Keratinocyte (primary cell): ENCODE data around the gene HSD17B13. TPM values are rescaled to one million over a fixed set of nuclear protein-coding genes. Genes with fewer than 3 reads are reported as not detected.
"Not testable (repeated sequence)": the region's sequence is repeated elsewhere in the genome, so short reads cannot be mapped to it uniquely, and the experiment has no call there.

Experiments used
- DNase-seq: peaks from one replicate; pipeline ENCODE4 v3.0.0-alpha.2; 2011; ENCODE audit warnings: low read depth, missing footprints, low spot score
- FAIRE-seq: peaks from 2 replicates; lab custom pipeline; 2011; peaks lifted over from hg19 to GRCh38; lab: Jason Lieb, UNC
- H2AFZ ChIP-seq: 2 replicates; pipeline ENCODE4 v1.6.0; 2012; ENCODE audit warnings: low read length, control low read depth, inconsistent platforms; ENCODE audit not compliant: control insufficient read depth
- H3K27ac ChIP-seq: 2 replicates; pipeline ENCODE4 v1.5.1; 2011; ENCODE audit warnings: low read length; ENCODE audit not compliant: control insufficient read depth, insufficient read depth
- H3K27me3 ChIP-seq: 3 replicates; pipeline ENCODE4 v1.6.0; 2011; ENCODE audit warnings: low read length; ENCODE audit not compliant: control insufficient read depth, insufficient read depth; ENCODE audit errors: extremely low read depth
- H3K36me3 ChIP-seq, 2 experiments: 2 replicates in 1 of 2; 3 replicates in 1 of 2; pipeline ENCODE4 v1.5.1; 2011; ENCODE audit warnings: low read length in 2 of 2, mild to moderate bottlenecking in 1 of 2; ENCODE audit not compliant: control insufficient read depth in 2 of 2, insufficient read depth in 2 of 2; ENCODE audit errors: extremely low read depth in 1 of 2
- H3K4me1 ChIP-seq: 3 replicates; pipeline ENCODE4 v1.5.1; 2011; ENCODE audit warnings: low read length; ENCODE audit not compliant: control insufficient read depth, insufficient read depth; ENCODE audit errors: extremely low read depth
- H3K4me2 ChIP-seq: 3 replicates; pipeline ENCODE4 v1.6.0; 2011; ENCODE audit warnings: low read depth, low read length; ENCODE audit not compliant: control insufficient read depth, insufficient read depth; ENCODE audit errors: extremely low read depth
- H3K4me3 ChIP-seq, 3 experiments: fragments of 200-600 bp in 1 of 3; sonication (generic) in 1 of 3; 2 replicates in 2 of 3; 3 replicates in 1 of 3; pipeline ENCODE4 v1.5.1; 2011 to 2016; ENCODE audit warnings: low read length in 3 of 3, mild to moderate bottlenecking in 3 of 3, control low read depth in 2 of 3, inconsistent platforms in 1 of 3, low read depth in 1 of 3, mixed read lengths in 1 of 3, mixed run types in 1 of 3, moderate library complexity in 1 of 3; ENCODE audit not compliant: control insufficient read depth in 2 of 3, insufficient read depth in 2 of 3; ENCODE audit errors: extremely low read depth in 1 of 3
- H3K79me2 ChIP-seq: 2 replicates; pipeline ENCODE4 v1.6.0; 2012; ENCODE audit warnings: low read length; ENCODE audit not compliant: control insufficient read depth, insufficient read depth
- H3K9ac ChIP-seq: 3 replicates; pipeline ENCODE4 v1.6.0; 2011; ENCODE audit warnings: low read length; ENCODE audit not compliant: control insufficient read depth, insufficient read depth; ENCODE audit errors: extremely low read depth
- H3K9me1 ChIP-seq: 3 replicates; pipeline ENCODE4 v1.6.0; 2011; ENCODE audit warnings: low read length; ENCODE audit not compliant: control insufficient read depth, insufficient read depth; ENCODE audit errors: extremely low read depth
- H3K9me3 ChIP-seq: 2 replicates; pipeline ENCODE4 v1.5.1; 2012; ENCODE audit warnings: low read depth, low read length; ENCODE audit not compliant: control insufficient read depth
- H4K20me1 ChIP-seq: 3 replicates; pipeline ENCODE4 v1.6.0; 2011; ENCODE audit warnings: low read length; ENCODE audit not compliant: control insufficient read depth, insufficient read depth; ENCODE audit errors: extremely low read depth
- CTCF ChIP-seq, 3 experiments: IDR thresholded peaks in 1 of 3; conservative IDR thresholded peaks in 1 of 3; optimal IDR thresholded peaks in 1 of 3; 2 replicates in 2 of 3; 3 replicates in 1 of 3; pipeline versions ENCODE3 to v1.5.1; 2011; ENCODE audit warnings: low read length in 3 of 3, mild to moderate bottlenecking in 3 of 3, moderate library complexity in 2 of 3, control low read depth in 1 of 3, inconsistent platforms in 1 of 3; ENCODE audit not compliant: insufficient read depth in 2 of 3; ENCODE audit errors: extremely low read depth in 1 of 3
- EZH2 ChIP-seq: IDR thresholded peaks from one replicate; pipeline ENCODE4 v1.6.1; 2012; ENCODE audit warnings: inconsistent platforms, mild to moderate bottlenecking, low read length, moderate library complexity
- dilution Hi-C: fragments of 300-500 bp; cut with MboI; formaldehyde crosslinking; loops from one replicate; pipeline ENCODE4 v1.7.0; 2020; ENCODE audit warnings: low sequenced_read_pairs; ENCODE audit not compliant: extremely low pct_ligation_motif_present
- polyA plus RNA-seq, 5 experiments: library from polyadenylated mRNA; depleted of rRNA in 3 of 5; stranded (reverse) in 3 of 5; stranded (forward) in 1 of 5; unstranded in 1 of 5; fragments of >200 nt; gene quantifications; 1 replicate in 1 of 5; 2 replicates in 3 of 5; 3 replicates in 1 of 5; pipeline versions ENCODE4 v1.2.1 to v1.2.3, GENCODE V29; 2011 to 2012; ENCODE audit warnings: missing spikeins in 2 of 5, low read depth in 1 of 5, low replicate concordance in 1 of 5

The HSD17B13 gene
- polyA plus RNA-seq, 1 donor (not counting 4 experiments of a cell fraction or from before 2014, with no cell fraction given): not detected

- no peak for FAIRE-seq
- dilution Hi-C loops: no loop called here
These were observed 24.3 kb downstream of the HSD17B13 start for GRCh38 chr4:87298362-87298761.

GRCh38 chr4:87294911-87295310, 27.8 kb downstream of the HSD17B13 start:
- H3K9ac ChIP-seq, H3K9me1 ChIP-seq, FAIRE-seq, H3K4me2 ChIP-seq, H3K36me3 ChIP-seq, H3K27ac ChIP-seq, H3K27me3 ChIP-seq, H4K20me1 ChIP-seq, H2AFZ ChIP-seq, H3K4me3 ChIP-seq, H3K9me3 ChIP-seq, H3K79me2 ChIP-seq, DNase-seq, H3K4me1 ChIP-seq, dilution Hi-C loops: not testable (repeated sequence)

More at GRCh38 chr4:87298362-87298761, 24.3 kb downstream of the HSD17B13 start:
- H3K9ac ChIP-seq: no peak overlapping the region
- H2AFZ ChIP-seq: no peak overlapping the region
- H3K27me3 ChIP-seq: no peaks in the 10 kb centered on the region
- H3K36me3 ChIP-seq: no peaks in the 10 kb centered on the region
- H4K20me1 ChIP-seq: no peaks in the 10 kb centered on the region
- no peak overlapping the region for H3K4me2 ChIP-seq
- no peaks in the 10 kb centered on the region for H3K9me3 ChIP-seq
- H3K4me3 ChIP-seq: no peak overlapping the region
- no peaks in the 10 kb centered on the region for H3K79me2 ChIP-seq
- H3K9me1 ChIP-seq: no peaks in the 10 kb centered on the region
- H3K27ac ChIP-seq: no peak overlapping the region
- DNase-seq: no peak
- TF ChIP-seq CTCF (optimal IDR thresholded peaks at IDR 0.05 in 1 of 3, IDR thresholded peaks at IDR 0.05 in 1 of 3, conservative IDR thresholded peaks at IDR 0.05 in 1 of 3; ENCODE audit: extremely low read depth in 1 of 3, insufficient read depth in 2 of 3, low read length in 3 of 3): no peak
- TF ChIP-seq EZH2: no peak
- no peaks in the 10 kb centered on the region for H3K4me1 ChIP-seq

DNA sequence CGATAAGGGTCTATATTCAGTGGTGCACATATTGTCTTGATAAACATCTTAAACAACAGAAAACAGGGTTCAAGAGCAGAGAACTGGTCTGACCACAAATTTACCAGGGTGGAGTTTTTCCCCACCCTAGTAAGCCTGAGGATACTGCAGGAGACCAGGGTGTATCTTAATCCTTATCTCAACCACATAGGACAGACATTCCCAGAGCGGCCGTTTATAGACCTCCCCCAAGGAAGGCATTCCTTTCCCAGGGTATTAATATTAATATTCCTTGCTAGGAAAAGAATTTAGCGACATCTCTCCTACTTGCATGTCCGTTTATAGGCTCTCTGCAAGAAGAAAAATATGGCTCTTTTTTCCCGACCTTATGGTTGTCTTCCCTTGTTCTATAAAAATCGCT, 28.8 kb downstream of the HSD17B13 start:
- DNase-seq, H3K4me1 ChIP-seq, FAIRE-seq, H4K20me1 ChIP-seq, H3K9me3 ChIP-seq, H3K4me2 ChIP-seq, H3K27me3 ChIP-seq, H3K36me3 ChIP-seq, dilution Hi-C loops, H3K4me3 ChIP-seq, H3K9ac ChIP-seq, H2AFZ ChIP-seq, H3K9me1 ChIP-seq, H3K79me2 ChIP-seq, H3K27ac ChIP-seq: not testable (repeated sequence)
